B cell (primary cell): ENCODE measurements around the gene CYP2R1.

Experiments used
- EZH2 ChIP-seq: IDR thresholded peaks from 2 replicates; pipeline ENCODE4 v1.6.1; 2012; ENCODE audit warnings: borderline replicate concordance, low read depth, mild to moderate bottlenecking, moderate library complexity, low read length; ENCODE audit not compliant: insufficient read depth, poor library complexity, severe bottlenecking
- TF ChIP-seq, protein P1 (sequence below): fragments of 200-600 bp; IDR thresholded peaks from one replicate; pipeline ENCODE4 v1.8.0; 2022; ENCODE audit warnings: antibody characterized with exemption, mild to moderate bottlenecking

DNA sequence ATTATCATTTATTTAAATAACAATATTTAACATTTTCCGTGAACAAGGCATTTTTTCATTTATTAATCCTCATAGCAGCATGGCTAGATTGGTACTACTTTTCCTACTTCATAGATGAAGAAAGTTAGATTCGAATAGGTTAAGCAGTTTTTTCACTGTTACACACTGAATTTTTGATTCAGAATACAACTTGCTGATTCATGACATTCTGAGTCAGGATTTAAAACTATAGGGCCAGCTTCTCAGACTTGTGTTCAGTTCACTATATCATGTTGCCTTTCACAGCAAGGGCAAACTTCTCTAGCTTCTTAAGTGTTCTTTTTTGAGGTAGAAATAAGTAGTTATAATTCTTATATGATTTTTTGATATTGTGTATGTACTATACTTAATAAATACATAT lies 31.5 kb downstream of the CYP2R1 start:
- TF ChIP-seq, protein P1, sequence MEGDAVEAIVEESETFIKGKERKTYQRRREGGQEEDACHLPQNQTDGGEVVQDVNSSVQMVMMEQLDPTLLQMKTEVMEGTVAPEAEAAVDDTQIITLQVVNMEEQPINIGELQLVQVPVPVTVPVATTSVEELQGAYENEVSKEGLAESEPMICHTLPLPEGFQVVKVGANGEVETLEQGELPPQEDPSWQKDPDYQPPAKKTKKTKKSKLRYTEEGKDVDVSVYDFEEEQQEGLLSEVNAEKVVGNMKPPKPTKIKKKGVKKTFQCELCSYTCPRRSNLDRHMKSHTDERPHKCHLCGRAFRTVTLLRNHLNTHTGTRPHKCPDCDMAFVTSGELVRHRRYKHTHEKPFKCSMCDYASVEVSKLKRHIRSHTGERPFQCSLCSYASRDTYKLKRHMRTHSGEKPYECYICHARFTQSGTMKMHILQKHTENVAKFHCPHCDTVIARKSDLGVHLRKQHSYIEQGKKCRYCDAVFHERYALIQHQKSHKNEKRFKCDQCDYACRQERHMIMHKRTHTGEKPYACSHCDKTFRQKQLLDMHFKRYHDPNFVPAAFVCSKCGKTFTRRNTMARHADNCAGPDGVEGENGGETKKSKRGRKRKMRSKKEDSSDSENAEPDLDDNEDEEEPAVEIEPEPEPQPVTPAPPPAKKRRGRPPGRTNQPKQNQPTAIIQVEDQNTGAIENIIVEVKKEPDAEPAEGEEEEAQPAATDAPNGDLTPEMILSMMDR = no peak
- TF ChIP-seq EZH2 = no peak
